Stimulated activated CD4-positive, alpha-beta T cell treated with anti-CD3 and anti-CD28 coated beads, Interleukin-2, amount 100 ng/mL, for 24 hours (primary cell): ENCODE results near the gene PCSK6.
"Not testable (repeated sequence)": the region's sequence is repeated elsewhere in the genome, so short reads cannot be mapped to it uniquely, and the experiment has no call there.

ENCODE experiments used
- DNase-seq, 2 donors: peaks; one replicate each; pipeline ENCODE4 v3.0.0-alpha.2; 2020

PCSK6 gene

DNA sequence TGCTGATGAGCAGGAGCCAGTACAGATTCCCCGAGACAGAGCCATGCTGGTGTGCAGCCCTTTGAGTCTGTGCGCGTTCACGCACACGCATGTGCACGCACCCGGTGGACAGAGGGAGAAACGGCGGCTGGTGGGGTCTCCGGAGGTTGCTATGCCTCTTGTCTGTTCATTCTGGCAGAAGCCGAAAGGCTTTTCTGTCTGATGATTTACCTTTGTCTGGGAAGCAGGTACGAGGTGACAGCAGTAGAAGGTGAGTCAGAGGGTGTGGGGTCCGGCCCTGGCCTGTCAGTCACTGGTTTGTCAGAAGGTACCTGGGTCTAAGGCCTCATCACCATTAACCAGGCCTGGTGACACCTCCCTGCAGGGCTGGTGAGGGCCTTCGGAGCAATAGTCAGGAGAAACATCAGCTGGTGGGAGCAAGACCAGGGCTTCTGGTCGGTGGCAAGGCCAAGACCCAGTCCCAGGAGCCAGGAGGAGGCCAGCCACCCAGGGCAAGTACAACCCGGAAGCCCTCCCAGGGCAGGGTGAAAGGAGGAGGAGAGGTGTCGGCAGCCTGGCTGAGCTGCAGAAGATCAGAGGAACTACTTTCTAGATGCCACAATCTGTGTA, 7.5 kb downstream of the PCSK6 start:
- DNase-seq, result no peak

GRCh38 chr15:101481381-101481705, 8.2 kb downstream of the PCSK6 start:
- DNase-seq, result no peak

DNA sequence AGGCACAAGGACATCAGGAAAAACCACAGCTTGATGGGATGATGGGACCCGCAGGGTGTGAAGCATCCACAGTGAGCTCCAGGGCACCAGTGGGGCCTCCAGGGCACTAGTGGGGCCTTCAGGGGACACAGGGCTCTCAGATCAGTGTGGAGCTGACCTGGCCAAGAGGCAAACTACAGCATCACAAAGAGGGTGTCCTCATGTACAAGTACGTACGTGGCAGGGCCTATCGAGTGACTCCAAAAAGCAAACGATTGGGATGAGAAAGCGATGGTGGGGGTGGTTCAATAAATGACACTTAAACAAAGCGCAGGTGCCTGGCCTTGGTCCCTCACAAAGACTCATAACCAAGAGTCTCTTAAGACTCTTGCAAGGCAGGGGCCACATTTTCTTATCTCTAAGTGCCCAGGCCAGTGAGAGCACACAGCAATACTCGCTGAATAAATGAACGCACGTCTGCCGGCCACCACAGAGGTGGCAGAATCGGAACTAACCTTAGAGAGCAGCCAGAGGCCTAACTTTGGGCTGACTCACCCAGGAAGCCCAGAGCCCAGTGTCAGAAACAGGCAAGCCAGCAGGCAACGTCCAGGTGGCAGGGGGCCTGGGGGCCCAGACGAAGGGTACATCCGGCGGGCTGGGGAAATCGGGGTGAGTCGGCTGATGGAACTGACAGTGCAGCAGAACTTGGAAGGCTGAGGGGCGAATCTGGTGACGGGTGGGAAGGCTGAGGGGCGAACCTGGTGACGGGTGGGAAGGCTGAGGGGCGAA, 8.7 kb downstream of the PCSK6 start:
- no peak for DNase-seq

GRCh38 chr15:101479851-101480612, 9.5 kb downstream of the PCSK6 start:
- DNase-seq, result no peak

GRCh38 chr15:101479342-101479845, 10.1 kb downstream of the PCSK6 start:
- DNase-seq, result no peak

DNA sequence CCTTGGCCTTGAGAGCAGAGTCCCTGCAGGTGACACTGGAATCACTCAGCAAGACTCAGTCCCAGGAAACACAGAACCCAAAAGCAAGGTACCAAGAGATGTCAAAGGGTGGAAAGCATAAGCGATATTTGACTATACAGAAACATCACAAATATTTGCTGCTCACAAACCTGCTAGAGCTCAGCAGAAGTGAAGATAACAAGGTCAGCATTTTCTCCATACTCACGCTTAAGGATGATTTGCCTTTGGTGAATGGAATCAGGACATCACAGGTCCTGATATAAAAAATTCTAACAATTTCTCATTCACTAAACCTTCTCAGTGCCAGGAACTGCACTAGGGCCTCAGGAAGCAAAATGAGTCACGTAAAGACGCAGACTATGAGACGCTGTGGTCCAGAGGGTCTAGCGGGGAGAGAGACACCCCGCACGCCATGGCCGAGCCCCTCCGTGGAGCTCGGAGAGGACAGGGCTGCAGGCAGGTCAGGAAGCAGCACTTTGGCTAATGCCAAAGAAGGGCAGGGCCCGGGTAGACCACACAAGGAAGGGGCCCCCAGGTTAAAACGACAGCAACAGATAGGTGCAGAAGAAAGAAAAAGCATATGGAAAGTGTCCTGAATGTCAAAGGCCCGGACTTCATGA, 10.7 kb downstream of the PCSK6 start:
- DNase-seq, result no peak

DNA sequence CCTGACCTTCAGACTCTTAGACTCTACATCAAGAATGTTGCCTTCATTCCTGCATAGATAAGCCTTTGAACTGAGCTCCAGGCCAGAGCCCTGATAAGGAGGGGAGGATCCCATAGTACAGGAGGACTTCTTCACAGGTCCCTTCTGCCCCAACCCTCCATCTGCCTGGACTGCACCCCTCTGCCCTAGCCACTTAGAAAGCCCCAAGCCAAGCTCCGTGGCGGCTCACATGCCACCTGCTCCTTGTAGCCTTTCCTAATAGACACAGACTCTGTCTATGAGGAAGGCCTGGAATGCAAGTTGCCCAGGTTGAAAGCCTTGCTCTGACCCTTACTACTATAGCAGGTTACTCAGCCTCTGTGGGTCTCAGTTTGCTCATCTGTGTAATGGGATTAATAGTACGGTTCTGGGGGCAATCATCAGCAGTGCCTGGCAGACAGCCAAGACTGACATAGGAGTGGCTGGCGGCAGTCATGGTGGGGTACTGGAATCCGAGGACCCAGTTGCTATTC, 11.6 kb downstream of the PCSK6 start:
- DNase-seq, result no peak

DNA sequence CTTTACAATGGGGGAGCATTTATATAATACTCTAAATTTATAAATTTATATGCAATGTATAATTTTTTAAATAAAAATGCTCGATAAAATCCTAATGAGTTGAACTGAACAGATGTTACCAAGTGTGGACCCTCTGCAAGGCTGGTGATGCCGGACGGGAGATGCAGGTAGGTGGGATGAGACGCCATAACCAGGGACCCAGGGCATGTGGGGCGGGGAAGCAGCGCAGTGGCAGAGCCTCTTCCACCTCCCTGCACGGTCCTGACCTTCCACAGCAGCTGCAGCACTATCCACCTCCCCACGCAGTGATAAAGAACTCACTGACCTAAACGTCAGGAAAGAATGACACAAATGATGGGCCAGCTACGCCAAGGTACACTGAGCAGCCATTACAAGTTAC, 12.8 kb downstream of the PCSK6 start:
- no peak for DNase-seq

DNA sequence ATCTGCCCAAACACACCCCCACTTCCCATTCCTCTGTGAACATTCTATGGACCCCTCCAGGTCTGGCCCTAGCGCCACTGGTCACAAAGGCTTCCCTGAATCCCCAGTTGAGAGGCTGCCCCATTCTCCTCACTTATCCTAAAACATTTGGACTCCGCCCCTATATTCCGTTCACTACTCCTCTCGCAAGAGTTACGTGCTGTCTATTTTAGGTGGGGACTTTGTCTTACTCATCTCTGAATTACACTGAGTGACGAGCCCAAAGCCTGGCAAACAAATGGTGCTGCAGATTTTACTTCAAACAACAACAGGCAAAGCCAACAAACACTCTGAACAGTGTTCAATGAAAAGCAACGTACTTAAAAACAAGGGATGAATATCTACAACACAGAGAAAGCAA, 14.5 kb downstream of the PCSK6 start:
- no peak for DNase-seq

GRCh38 chr15:101474233-101474632, 15.3 kb downstream of the PCSK6 start:
- DNase-seq, result no peak

DNA sequence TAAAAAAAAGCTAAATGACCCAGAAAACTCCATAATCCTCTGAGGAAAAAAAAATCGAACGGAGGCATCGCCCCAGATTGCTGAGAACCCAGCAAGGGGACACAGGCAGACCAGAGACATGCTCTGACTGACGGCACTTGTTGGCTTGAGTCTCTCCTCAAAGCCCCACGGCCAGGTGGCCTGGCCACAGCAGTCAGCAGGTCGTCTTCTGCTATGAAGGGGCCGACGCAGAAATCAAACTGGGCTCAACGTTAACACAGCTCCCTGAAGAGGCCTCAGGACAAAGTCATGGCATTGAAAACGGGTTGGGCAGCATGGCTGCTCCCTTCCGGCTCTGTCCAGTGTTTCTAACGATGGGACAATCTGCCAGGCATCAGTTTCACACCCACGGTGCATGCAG, 17.5 kb downstream of the PCSK6 start:
- no peak for DNase-seq

- DNase-seq, result no peak
Observed at GRCh38 chr15:101470548-101471239, 18.8 kb downstream of the PCSK6 start.

- no peak for DNase-seq
Observed at GRCh38 chr15:101469520-101470288, 19.8 kb downstream of the PCSK6 start.

- DNase-seq, result no peak
Observed at GRCh38 chr15:101466188-101466587, 23.3 kb downstream of the PCSK6 start.

GRCh38 chr15:101464999-101465669, 24.4 kb downstream of the PCSK6 start:
- no peak for DNase-seq

- DNase-seq, result no peak
Observed at GRCh38 chr15:101464256-101464998, 25.1 kb downstream of the PCSK6 start.

DNA sequence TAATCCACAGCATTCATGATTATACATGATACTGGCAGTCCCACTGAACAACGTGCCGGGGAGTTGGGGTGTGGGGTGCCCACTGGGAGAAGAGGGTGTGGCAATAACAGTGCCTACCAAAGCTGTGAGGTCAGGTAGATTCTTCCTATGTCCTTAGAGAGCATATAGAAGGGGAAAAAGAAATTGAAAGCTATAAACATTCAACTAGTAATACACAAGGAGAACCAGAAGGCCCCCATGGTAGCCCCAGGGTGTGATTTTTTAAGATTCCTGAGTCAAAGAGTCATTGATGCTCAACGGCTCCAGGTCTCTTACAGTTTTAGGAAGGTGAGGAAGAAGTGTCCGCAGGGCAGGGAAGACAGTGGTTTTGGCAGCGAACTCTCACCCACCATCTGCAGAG, 25.8 kb downstream of the PCSK6 start:
- DNase-seq, result not testable (repeated sequence)

DNA sequence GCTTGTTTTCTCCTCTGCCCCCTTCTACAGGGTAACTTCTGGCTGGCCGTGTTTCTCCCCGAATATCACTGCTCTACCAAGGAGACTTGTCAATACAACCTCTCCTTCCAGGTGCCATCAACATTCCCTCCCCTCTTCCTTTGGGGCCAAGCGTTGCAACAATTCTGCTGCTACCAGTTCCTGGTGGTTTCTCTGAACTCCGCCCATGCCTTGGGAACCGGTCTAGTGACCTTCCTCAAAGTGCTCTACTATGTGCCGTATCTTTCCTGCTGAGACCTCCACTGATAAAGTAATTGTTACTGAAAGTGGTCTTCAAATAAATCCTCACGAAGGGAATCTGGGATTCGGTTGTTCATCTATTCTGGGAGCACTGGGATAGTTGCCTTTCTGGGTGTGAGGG, 26.2 kb downstream of the PCSK6 start:
- no peak for DNase-seq

DNA sequence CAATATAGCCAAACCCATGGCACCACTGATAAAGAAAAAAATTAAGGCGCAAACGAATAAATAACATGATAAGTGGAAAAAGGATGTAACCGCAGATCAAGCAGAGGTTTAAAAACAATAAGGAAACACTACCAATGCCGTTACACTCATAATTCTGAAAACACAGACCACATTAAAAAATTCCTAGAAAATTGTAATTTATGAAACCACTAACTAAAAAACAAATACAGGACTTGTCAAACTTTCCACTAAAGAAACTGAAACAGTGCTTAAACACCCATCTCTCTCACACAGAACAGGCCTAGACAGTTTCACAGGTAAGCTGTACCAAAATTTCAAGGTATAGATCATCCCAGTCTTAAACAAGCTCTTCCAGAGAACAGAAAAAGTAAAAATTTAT, 28.4 kb downstream of the PCSK6 start:
- no peak for DNase-seq

DNA sequence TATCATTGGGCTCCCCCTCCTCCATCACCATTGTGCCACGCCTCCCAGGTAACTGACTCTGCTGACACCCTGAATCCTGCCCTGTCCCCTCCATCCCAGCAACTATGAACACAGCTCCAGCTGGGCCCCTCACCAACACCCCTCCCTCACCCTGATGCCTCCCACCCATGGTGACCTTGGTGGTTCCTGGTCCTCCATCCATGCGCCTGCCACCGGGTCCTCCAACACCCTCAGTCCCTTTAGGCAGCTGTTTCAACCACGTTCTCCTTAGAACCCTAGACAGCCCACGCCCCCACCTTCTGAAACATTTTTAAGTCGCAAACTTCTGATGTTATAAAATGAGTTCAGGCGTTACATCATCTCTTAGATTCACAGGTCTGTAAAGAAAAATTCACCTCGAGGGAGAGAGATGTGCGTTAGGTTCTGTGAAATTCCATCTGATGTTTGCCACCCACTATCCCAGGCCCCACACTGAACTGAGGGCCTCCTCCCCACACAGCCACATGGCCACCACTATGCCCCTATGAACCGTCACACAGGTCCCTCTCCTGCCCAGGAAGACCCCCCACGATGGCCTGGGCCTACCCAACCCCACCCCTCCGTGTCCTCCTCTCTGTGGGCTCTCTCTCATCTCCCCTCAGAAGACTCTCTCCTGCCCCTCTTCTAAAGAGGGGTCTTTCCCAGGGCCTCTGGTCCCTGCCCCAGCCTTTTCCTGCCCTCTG, 29.8 kb downstream of the PCSK6 start:
- no peak for DNase-seq
